NCI-H2196 treated with DMSO at 0.1 percent for 48 hours (cell line): ENCODE results near the gene ARRDC2.
A peak's percentile ranks its signal among the peaks of the same experiment; 100 is the strongest.
"Not testable (repeated sequence)": the region's sequence is repeated elsewhere in the genome, so short reads cannot be mapped to it uniquely, and the experiment has no call there.

Experiments
- DNase-seq: peaks from one replicate; lab custom pipeline; 2025; ENCODE audit not compliant: unreplicated experiment; lab: John Stamatoyannopoulos, UW

ARRDC2 gene

DNA sequence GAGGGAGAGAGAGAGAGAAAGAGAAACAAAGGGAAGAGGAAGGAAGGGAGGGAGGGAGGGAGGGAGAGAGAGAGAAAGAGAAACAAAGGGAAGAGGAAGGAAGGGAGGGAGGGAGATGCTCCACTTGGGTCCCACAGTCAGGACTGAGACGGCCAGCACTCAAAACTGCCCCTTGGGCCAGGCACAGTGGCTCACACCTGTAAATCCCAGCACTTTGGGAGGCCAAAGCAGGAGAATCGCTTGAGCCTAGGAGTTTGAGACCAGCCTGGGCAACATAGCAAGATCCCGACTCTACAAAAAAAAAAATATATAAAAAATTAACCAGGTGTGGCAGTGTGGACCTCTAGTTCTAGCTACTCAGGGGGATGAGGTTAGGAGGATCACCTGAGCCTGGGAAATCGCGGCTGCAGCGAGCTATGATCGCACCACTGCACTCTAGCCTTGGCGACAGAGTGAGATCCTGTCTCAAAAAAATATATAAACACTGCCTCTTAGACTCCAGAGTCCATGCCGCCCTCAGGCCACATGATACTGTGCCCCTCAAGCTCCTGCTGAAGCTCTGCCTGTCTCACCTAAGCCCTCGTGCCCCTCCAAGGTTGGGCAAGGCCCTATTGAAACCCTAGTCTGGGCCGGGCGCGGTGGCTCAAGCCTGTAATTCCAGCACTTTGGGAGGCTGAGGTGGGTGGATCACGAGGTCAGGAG, 8.4 kb downstream of the ARRDC2 start:
- DNase-seq, result no peak

DNA sequence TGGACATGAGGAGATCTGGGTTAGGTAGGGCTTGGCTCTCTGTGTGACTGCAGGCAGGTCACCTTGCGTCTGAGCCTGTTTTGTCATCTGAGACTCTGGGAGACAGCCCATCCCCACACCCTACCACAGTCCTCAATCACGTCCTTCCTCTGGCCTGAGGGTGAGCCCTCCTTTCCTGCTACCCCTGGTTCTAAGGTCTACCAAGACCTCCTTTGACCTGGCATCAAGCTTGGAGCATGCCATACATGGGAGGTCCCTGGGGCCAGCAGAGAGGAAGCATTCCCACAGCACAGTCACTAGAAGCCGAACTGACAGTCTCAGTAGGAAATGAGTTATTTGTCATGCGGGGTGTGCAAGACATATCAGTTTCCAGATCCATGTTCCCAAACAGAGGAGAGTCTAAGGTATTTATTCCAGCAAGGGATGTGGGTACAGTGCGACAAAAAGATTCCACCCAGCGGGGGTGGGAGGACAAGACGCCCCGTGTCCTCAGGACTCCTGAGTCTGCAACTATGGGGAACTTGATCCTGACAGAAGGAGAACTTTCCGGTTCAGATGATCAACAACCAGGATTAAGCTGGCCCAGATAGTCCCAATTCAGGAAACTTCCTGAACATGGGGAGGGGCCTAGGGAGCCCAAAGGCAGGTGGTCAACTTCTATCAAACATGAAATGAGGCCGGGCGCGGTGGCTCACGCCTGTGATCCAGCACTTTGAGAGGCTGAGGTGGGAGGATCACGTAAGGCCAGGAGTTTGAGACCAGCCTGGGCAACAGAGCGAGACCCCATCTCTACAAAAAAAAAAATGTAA, 9.5 kb downstream of the ARRDC2 start:
- DNase-seq, result no peak

DNA sequence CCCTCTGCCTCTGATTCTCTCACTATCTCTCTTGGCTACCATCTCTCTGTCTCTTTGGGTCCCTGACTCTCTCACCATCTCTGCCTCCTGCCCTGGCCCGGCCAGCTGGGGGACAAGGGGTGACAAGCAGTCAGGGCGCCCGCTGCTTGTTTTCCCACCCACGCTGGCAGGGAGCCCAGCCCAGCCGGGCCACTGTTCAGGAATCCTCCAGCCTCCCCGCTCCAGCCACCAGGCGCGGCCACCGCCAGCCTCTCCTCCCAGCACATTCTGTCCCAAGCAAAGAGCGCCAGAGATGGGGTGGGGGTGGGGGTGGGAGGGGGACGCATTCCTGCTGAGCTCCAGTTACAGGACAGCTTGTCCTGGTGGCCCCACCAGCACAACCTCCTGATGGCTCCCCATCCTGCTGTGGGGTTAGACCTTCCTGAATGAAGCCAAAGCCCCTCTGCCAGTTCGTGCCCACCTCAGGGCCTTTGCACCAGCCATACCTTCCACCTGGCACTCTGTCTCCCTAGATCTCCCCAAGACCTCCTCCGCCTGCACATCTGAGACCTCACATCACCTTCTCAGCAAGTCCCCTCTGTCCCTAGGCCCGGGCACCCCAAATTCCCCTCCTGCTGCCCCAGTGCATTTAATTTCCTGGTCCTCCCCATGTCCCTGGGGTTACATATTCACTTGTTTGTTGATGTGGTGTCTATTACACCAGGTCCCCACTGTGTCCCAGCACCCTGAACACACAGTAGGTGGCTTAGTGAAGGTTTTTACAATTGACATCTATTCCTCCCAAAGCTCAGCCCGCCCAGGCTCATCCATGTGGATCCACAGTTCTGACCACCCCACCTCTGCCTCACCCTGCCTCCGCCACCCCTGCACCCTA, 12.5 kb downstream of the ARRDC2 start:
- DNase-seq, result no peak

DNA sequence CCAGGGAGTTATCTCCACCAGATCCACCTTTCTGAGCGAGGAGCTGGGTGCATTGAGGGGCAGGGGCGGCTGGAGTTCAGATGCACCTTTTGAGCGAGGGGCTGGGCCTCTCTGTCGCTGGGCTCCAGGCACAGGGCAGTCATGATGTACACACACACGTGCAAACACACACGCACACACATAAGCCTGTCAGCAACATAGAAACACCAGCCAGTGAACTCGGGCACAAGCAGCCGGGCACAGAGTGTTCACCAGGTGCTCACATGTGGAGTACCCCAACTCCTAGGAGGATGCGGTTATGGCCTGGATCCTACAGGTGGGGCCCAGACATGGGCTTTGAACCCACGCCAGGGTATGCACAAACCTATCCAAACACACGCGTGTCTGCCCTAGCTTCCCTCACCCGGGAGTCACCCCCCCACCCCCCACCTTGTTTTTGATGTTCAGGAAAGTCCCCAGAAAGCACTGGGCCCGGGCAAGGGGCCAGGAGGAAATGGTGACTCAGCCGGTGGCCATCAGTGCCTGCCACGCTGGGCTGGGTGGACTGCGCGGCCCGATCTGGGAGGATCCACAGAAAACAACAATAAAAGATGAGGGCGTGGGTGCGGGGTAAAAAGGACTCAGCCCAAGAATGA, 13.3 kb downstream of the ARRDC2 start:
- DNase-seq, result peak; percentile 38

DNA sequence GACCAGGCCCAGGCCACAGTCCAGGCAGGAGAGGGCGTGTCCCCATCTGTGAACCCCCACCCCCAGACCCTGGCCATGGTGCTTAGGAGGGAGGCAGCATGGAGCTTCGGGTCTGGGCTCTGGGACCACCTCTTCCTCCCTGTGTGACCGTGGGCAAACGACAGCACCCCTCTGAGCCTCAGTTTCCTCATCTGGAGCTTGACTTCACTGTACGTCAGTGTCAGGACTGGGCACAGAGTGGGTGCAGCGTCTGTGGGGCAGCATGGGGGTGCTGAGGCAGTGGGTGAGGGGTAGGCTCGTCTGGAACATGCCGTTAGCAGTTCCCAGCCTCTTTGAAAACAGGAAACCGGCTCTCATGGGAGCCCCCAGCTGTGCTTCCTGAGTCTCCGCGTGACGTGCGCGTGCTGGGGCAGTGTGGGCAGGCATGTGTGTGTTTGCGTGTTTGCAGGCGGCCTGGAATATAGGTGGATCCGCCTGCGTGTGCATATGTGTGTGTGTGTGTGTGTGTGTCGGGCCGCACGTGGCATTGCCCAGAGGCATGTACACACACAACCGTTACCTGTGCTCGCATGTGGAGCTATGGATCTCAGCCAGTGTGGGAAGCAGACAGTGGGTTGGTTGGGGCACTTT, 15.8 kb downstream of the ARRDC2 start:
- no peak for DNase-seq

DNA sequence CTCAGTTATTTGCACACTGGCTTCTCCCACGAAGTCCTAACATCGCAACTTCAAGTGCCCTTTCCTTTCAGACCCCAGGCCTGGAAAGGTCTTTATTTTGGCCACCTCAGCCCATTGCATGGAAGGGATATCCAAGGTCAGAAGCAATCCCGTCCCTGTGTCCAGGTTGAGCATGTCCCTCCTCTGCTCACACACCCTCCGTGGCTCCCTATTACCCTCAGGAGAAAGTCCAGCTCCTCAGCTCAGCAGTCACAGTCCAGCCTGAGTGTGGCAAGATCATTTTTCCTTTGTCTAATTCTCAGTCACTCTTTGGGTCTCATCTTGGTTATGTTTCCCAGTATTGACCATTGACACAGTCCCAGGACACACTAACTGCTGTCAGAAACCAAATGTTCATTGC, 19.2 kb downstream of the ARRDC2 start:
- no peak for DNase-seq

DNA sequence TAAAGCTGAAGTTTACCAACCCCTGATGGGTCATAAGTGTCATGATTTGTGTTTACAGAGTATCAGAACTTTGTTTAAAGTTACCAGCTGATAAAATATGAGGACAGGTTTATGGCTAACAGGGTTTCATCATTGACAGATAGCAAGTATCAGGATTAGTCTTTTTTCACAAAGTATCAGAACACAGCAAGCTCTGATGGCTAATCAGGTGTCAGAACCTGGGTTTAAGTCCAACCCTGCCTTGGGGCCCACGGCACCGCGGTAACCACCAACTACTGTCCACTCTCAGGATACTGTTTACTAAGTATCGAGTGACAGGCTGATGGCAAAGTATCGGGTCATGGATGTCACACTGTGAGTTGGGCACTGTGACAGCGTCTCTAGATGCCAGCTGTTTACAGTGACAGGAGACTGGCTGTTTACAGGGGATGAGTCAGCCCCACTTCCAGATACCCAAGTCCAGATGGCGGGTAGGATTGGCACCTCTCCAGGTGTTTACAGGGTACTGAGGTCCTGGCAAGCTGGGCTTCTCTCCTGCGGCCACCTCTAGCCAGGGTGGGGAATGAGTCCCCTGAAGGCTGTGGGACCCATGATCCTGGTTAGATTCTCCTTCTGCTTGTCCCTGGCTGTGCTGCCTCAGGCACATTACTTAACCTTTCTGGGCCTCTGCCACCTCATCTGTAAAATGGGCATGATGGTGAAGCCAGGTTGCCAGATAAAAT, 21.8 kb downstream of the ARRDC2 start:
- DNase-seq, result peak; percentile 76

DNA sequence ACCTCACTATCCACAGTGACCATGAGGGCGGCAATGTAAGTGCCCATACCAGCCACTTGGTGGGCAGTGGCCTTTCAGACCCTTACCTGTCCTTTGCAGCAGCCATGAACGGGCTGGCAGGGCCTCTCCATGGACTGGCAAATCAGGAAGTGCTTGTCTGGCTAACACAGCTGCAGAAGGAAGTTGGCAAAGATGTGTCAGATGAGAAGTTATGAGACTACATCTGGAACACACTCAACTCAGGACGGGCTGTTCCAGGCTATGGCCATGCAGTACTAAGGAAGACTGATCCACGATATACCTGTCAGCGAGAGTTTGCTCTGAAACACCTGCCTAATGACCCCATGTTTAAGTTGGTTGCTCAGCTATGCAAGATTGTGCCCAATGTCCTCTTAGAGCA, 23.4 kb downstream of the ARRDC2 start:
- not testable (repeated sequence) for DNase-seq

DNA sequence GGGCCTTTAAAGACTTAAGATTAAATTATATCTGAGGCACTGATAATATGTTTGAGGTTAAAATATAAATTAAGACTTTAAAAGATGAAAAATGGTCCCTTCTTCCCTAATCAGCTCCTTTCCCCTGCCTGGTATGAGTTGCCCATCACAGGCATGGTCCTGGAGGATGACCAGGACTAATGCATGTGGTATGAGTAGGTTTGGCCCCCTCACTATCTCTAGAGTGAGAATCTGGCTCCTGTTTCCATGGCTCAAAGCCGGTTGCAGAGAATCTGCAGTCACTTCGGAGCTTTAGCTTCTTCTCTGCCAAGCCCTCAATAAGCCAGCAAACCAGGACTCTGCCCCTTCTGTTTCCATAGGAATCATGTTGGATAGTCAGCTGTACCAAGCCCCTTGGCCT, 24.1 kb downstream of the ARRDC2 start:
- DNase-seq, result not testable (repeated sequence)

DNA sequence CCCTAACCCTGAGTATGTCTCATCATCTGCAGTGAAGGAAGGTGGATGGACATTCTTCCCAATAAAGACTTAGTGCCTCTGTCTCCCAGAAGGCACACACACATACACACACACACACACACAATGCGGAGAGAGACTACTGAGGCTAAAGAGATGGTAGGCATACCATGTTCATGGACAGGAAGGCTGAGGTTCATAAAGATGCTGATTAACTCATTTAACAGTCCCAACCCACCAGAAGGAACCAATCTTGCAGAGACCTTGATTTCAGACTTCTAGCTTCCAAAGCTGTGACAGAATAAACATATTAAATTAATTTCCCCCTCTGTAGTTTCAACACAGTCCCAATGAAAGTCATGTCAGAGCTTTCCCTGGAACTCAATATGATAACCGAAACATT, 33.1 kb downstream of the ARRDC2 start:
- no peak for DNase-seq

DNA sequence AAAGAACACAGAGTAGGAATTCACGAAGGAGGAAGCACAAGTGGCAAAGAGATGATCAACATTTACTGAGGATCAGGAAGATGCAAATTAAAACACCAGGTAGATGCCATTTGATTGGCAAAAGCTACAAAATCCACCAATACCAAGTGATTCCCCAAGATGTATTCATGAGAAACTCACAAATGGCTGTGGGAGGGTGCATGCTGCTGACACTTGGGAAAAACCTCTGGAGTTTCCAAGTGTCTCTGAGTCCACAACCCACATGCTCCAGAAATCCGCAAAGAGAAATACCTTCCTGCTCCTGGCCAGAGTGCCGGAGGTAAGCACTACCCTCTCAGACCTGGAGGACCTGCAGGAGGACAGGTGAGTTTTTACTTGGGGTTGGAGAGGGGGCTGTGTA, 35.7 kb downstream of the ARRDC2 start:
- no peak for DNase-seq

DNA sequence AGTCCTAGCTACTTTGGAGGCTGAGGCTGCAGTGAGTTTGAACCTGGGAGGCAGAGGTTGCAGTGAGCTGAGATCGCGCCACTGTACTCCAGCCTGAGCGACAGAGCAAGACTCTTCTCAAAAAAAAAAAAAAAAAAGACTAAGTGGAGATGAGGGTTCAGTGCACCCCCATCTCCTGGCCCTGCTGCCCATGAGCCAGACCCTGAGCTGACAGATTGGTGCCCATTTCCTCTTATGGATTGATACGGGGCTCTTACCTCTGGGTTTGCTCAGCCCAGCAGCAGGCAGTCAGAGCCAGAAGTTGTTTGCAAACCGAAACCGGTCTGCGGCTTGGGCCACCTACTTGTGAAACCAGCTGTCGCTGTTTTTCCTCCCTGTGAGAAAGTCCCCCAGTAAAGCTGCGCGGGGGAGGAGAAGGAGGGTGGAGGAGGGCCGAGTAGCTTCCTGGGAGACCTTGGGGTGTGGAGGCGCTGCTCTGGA, 36.9 kb downstream of the ARRDC2 start:
- peak; percentile 76 for DNase-seq

DNA sequence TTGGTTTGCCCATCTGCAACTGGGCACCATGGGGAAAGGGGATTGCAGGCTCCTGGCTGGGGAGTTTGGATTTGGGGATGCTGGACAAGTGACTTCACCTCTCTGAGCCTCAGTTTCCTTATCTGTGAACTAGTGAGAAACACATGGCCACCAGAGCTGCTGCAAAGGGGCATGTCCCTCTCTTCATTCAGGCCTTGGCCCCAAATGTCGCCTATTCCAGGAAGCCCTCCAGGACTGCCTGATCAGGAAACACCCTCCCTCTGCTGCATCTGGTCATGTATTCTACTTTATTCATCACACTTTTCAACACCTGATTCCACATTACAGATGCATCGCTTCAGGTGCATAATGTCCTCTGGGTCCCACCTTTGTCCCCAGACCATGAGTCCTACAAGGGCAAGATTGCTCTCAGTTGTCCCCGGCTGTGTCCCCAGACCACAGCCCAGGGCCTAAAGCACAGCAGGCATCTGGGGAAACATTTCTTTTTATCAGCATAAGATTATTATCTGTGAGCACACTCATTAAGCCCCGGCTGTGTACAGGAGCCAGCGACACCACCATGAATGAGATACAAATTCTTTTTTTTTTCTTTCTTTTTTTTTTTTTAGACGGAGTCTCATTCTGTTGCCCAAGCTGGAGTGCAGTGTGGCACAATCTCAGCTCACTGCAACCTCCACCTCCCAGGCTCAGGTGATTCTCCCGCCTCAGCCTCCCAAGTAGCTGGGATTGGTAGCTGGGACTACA, 37.5 kb downstream of the ARRDC2 start:
- DNase-seq, result no peak

DNA sequence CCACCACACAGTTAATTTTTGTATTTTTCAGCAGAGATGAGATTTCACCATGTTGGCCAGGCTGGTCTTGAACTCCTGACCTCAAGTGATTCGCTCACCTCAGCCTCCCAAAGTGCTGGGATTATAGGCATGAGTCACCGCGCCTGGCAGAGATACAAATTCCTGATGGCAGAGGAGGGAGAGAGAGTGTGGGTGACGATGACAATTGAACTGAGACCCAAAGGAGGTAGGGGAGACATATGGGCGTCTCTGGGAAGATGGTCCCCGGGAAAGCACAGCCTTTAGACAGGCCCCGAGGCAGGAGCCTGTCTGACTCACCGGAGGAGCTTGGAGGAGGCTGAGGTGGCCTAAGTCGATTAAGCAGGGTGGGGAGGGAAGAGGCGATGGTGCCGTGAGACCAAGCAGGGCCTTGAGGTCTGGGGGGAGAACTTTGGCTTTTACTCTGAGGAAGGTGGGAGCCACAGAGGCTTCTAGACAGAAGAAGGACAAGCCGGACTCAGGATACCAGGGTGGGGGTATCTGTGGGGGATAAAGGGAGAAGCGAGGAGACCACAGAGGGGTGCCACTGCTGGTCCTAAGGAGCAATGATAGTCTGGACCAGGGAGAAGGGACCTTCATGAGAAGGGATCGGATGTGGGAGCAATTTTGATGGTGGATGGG, 38.2 kb downstream of the ARRDC2 start:
- no peak for DNase-seq

DNA sequence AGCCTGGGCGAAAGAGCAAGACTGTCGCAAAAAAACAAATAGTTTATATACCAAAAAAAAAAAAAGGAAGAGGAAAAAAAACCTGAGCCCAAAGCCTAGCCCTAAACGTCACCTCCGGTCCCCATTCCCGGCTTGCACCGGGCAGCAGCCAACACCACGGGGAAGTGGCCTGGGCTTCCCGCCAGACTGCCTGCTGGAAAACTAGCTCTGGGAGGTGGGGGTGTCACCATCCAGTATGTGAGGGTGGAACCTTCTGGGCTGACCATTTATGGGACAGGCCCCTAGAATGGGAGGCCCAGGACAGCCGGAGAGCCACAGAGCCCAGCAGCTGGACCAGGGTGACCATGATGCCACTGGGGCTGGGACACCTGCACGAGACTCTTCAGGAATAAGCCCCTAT, 41.4 kb downstream of the ARRDC2 start:
- DNase-seq, result peak; percentile 20

DNA sequence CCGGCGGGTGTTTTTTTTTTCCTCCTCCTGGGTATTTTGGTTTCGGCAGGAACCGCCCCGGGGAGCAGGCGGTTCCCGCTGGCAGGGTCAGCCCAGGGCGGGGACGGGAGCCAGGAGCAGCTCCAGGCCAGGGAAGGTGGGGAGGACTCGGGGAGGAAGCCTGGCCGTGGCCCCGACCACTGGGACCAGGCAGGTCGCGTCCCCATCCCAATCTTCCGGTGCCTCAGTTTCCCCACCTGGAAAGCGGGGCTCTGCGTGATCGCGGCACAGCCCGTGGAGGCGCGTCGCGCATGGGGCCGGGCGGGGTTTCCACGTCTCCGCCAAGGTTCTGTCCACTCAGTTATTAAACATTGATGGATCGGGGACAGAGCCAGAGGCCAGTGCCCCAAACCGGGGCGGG, 43.9 kb downstream of the ARRDC2 start:
- no peak for DNase-seq

DNA sequence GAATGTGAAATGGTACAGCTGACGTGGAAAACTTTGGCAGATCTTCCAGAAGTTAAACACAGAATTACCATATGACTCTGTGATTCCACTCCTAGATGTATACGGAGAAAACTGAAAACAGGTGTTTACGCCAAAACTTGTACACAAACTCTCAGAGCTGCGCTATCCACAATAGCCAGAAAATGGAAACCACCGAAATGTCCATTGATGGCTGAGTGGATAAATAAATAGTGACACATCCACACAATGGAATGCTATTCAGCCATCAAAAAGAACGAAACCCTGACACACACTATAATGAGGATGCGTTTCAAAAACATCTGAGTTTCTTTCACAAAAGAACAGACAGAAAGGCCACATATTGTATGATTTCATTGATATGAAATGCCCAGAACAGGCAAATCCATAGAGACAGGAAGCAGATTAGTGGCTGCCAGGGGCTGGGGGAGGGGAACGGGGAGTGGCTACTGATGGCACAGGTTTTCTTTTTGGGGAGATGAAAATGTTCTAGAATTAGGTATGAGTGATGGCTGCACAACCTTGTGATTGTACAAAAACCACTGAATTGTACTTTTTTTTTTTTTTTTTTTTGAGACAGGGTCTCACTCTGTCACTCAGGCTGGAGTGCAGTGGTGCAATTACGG, 45.7 kb downstream of the ARRDC2 start:
- no peak for DNase-seq

DNA sequence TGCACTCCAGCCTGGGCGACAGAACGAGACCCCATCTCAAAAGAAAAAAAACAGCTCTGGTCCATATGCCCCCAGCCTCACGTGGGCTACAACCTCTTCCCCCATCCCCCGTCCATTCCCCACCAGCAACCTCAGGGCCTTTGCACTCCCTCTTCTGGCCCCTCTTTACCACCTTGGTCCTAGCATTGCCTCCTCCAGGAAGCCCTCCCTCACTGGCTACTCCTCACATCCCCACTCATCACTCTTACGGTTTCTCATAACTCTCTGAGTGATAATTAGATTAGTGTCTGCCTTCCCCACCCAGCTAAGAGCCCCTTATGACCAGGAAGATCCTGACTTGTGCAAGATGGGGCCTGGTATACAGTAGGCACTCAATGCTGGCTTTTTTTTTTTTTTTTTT, 48.0 kb downstream of the ARRDC2 start:
- DNase-seq, result no peak
